Activated T-helper 1 cell treated with anti-CD3 and anti-CD28 coated beads, Interleukin-12 subunit alpha, Interleukin-12 subunit beta, Interleukin-2, Interleukin-4 antibody, amounts not matched to agents 30 ng/mL and 10 ng/mL and 1 ng/mL, durations not matched to agents 14 hours and 24 hours and 36 hours (primary cell): Measurements from ENCODE around the gene C1QBP. TPM values are rescaled to one million over a fixed set of nuclear protein-coding genes. Genes with fewer than 3 reads are reported as not detected.

Experiments
- DNase-seq: peaks from one replicate; pipeline ENCODE4 v3.0.0; 2021; ENCODE audit warnings: low spot score
- H3K27ac Mint-ChIP-seq: one replicate; pipeline ENCODE4 v1.8.0; 2021; ENCODE audit warnings: mild to moderate bottlenecking, mixed read lengths
- H3K27me3 Mint-ChIP-seq: one replicate; pipeline ENCODE4 v1.8.0; 2022; ENCODE audit warnings: mild to moderate bottlenecking, moderate library complexity, mixed read lengths; ENCODE audit not compliant: insufficient read depth
- H3K36me3 Mint-ChIP-seq: one replicate; pipeline ENCODE4 v1.8.0; 2021; ENCODE audit warnings: low read depth, mixed read lengths
- H3K4me1 Mint-ChIP-seq: one replicate; pipeline ENCODE4 v1.8.0; 2021; ENCODE audit warnings: low read depth, mixed read lengths
- H3K4me3 Mint-ChIP-seq: one replicate; pipeline ENCODE4 v1.8.0; 2021; ENCODE audit warnings: mild to moderate bottlenecking, moderate library complexity, mixed read lengths
- H3K9me3 Mint-ChIP-seq: one replicate; pipeline ENCODE4 v1.8.0; 2021; ENCODE audit warnings: mixed read lengths
- intact Hi-C: fragments of 100-400 bp; cut with micrococcal nuclease; formaldehyde crosslinking; loops from one replicate; pipeline ENCODE4 v1.15.1; 2024
- total RNA-seq: library from RNA; stranded (reverse); gene quantifications from 2 replicates; pipeline ENCODE4 v1.2.3, GENCODE V29; 2022

C1QBP gene
- total RNA-seq, 1 donor from 2014 or later = 410 TPM

DNA sequence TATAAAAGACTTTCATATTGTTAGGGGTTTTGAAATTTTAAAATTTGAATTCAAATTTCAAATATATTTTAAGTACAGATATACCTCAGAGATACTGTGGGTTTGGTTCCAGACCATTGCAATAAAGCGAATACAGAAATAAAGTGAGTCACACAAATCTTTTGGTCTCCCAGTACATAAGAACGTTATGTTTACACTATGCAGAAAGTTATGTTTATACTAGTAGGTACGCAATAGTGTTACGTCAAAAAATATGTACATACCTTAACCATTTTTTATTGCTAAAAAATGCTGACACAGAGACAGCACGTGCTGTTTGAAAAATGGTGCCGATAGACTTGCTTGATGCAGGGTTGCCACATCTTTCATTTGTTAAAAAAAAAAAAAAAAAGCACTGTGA lies 39.2 kb downstream of the C1QBP start:
- no peaks in the 10 kb centered on the region for H3K4me1 Mint-ChIP-seq

DNA sequence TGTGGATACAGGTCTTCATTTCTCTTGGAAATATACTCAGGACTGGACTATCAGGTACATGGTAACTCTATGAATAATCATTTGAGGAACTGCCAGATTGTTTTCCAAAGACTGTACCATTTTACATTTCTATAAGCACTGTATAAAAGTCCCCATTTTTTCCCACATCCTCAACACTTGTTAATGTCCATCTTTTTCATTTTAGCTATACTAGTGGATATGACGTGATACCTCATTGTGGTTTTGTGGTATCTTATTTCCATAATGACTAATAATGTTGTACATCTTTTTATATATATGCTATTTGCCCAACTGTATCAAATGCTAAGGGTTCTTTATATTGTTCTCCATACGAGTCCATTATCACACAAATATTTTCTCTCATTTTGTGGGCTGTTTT lies 42.3 kb downstream of the C1QBP start:
- DNase-seq = no peak
- Mint-ChIP-seq H3K9me3 (no peaks in the 10 kb centered on the region), H3K27me3 (no peaks in the 10 kb centered on the region), H3K27ac (no peak overlapping the region), H3K36me3 (peaks cover 53% of the 10 kb centered on the region), H3K4me3 (no peak overlapping the region), H3K4me1 (no peaks in the 10 kb centered on the region)
- intact Hi-C loops = no loop called here

More for the DNA sequence above, 39.2 kb downstream of the C1QBP start:
- Mint-ChIP-seq H3K27ac (no peak overlapping the region), H3K36me3 (peaks cover 50% of the 10 kb centered on the region), H3K27me3 (no peaks in the 10 kb centered on the region), H3K4me3 (no peak overlapping the region), H3K9me3 (no peaks in the 10 kb centered on the region)
- DNase-seq = no peak
- intact Hi-C loops = no loop called here

- Mint-ChIP-seq H3K4me3 (no peak overlapping the region), H3K27ac (no peak overlapping the region), H3K4me1 (peaks cover 6% of the 10 kb centered on the region), H3K36me3 (peaks cover 60% of the 10 kb centered on the region), H3K27me3 (no peaks in the 10 kb centered on the region), H3K9me3 (no peaks in the 10 kb centered on the region)
- DNase-seq = no peak
- intact Hi-C loops = no loop called here
Measured at GRCh38 chr17:5391678-5392077, 47.3 kb downstream of the C1QBP start.

Other genes starting within 250 kb of the C1QBP start
- gene ZNF594, start 247.3 kb downstream of the C1QBP start, total RNA-seq = 8.5 and 8.8 TPM in 2 replicates
- not detected in 2 replicates for gene SCIMP, start 204.3 kb downstream of the C1QBP start, total RNA-seq
- gene RABEP1, start 156.9 kb downstream of the C1QBP start, total RNA-seq = 50.2 and 51.4 TPM in 2 replicates
- gene NUP88, start 19.5 kb downstream of the C1QBP start, total RNA-seq = 165 and 170 TPM in 2 replicates
- 61.0 and 67.0 TPM in 2 replicates for gene RPAIN, start 19.0 kb downstream of the C1QBP start, total RNA-seq
- 38.0 and 41.8 TPM in 2 replicates for gene DHX33, start 29.8 kb upstream of the C1QBP start, total RNA-seq
- 71.7 and 73.2 TPM in 2 replicates for gene DERL2, start 47.0 kb upstream of the C1QBP start, total RNA-seq
- 38.1 and 39.6 TPM in 2 replicates for gene MIS12, start 47.4 kb upstream of the C1QBP start, total RNA-seq
- gene NLRP1, start 145.4 kb upstream of the C1QBP start, total RNA-seq = 26.0 and 29.6 TPM in 2 replicates